ENCODE data around the gene TACR1.

TACR1 gene

GRCh38 chr2:75090770-75091515, 108.4 kb downstream of the TACR1 start:
- no peak overlapping the region for H3K4me3 ChIP-seq (ENCODE audit: low read length)
- no peak for DNase-seq
- TF ChIP-seq, protein P1, sequence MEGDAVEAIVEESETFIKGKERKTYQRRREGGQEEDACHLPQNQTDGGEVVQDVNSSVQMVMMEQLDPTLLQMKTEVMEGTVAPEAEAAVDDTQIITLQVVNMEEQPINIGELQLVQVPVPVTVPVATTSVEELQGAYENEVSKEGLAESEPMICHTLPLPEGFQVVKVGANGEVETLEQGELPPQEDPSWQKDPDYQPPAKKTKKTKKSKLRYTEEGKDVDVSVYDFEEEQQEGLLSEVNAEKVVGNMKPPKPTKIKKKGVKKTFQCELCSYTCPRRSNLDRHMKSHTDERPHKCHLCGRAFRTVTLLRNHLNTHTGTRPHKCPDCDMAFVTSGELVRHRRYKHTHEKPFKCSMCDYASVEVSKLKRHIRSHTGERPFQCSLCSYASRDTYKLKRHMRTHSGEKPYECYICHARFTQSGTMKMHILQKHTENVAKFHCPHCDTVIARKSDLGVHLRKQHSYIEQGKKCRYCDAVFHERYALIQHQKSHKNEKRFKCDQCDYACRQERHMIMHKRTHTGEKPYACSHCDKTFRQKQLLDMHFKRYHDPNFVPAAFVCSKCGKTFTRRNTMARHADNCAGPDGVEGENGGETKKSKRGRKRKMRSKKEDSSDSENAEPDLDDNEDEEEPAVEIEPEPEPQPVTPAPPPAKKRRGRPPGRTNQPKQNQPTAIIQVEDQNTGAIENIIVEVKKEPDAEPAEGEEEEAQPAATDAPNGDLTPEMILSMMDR (IDR thresholded peaks at IDR 0.05; ENCODE audit: low read length) = no peak
- TF ChIP-seq EZH2 (optimal IDR thresholded peaks at IDR 0.05; ENCODE audit: low read depth, low read length) = no peak
- TF ChIP-seq EZH2phosphoT487 (IDR thresholded peaks at IDR 0.05; ENCODE audit: low read length) = no peak
- H3K27me3 ChIP-seq (replicated peaks; ENCODE audit: insufficient read depth, low read length) = no peaks in the 10 kb centered on the region
- no peaks in the 10 kb centered on the region for H3K9me2 ChIP-seq (replicated peaks; ENCODE audit: insufficient read depth, low read length)
- H3K36me3 ChIP-seq (replicated peaks; ENCODE audit: insufficient read depth, low read length) = no peaks in the 10 kb centered on the region
- H3F3A ChIP-seq (ENCODE audit: insufficient read depth, low read length) = no peaks in the 10 kb centered on the region
- no peak overlapping the region for H3K27ac ChIP-seq (ENCODE audit: low read length)
- H3K4me2 ChIP-seq (ENCODE audit: low read depth, low read length) = no peak overlapping the region
- H3K4me1 ChIP-seq (ENCODE audit: low read length) = no peaks in the 10 kb centered on the region
- no peaks in the 10 kb centered on the region for H3K79me2 ChIP-seq (ENCODE audit: low read length)
- H4K20me1 ChIP-seq (ENCODE audit: insufficient read depth, low read length) = no peaks in the 10 kb centered on the region
- H2AFZ ChIP-seq (ENCODE audit: low read length) = no peak overlapping the region
- no peaks in the 10 kb centered on the region for H3K9me3 ChIP-seq (replicated peaks; ENCODE audit: insufficient read depth, low read length)
- H3K9ac ChIP-seq (ENCODE audit: low read length) = no peak overlapping the region

DNA sequence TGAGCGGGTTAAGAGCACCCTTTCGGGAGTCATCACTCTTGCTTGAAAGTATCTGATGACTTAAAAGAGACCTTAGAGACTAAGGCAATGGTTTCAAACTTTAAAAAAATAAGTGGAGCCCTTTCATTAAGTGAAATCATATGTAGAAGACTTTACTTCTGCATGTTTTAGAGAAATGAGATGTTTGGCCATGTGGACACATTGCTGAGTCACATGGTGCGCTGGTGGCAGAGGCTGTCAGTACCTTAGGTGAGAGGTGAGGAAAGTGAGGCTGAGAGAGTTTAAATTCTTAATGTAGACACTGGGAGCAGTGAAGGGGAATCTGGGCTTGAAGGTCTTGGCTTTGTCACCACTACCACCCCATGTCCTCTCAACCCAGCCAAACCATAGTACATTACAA, 109.8 kb downstream of the TACR1 start:
- Histone ChIP-seq H2AFZ (ENCODE audit: low read length) (no peak overlapping the region), H3K9me3 (replicated peaks; ENCODE audit: insufficient read depth, low read length) (no peaks in the 10 kb centered on the region), H3K27me3 (replicated peaks; ENCODE audit: insufficient read depth, low read length) (no peaks in the 10 kb centered on the region), H3K9ac (ENCODE audit: low read length) (no peak overlapping the region), H4K20me1 (ENCODE audit: insufficient read depth, low read length) (no peaks in the 10 kb centered on the region), H3K36me3 (replicated peaks; ENCODE audit: insufficient read depth, low read length) (no peaks in the 10 kb centered on the region), H3K4me3 (ENCODE audit: low read length) (no peak overlapping the region), H3K9me2 (replicated peaks; ENCODE audit: insufficient read depth, low read length) (no peaks in the 10 kb centered on the region), H3K4me2 (ENCODE audit: low read depth, low read length) (no peak overlapping the region), H3F3A (ENCODE audit: insufficient read depth, low read length) (no peaks in the 10 kb centered on the region), H3K4me1 (ENCODE audit: low read length) (no peaks in the 10 kb centered on the region), H3K79me2 (ENCODE audit: low read length) (no peaks in the 10 kb centered on the region), H3K27ac (ENCODE audit: low read length) (no peak overlapping the region)
- no peak for DNase-seq
- no peak for TF ChIP-seq EZH2phosphoT487 (IDR thresholded peaks at IDR 0.05; ENCODE audit: low read length)
- TF ChIP-seq, protein P1 (IDR thresholded peaks at IDR 0.05; ENCODE audit: low read length) = no peak
- TF ChIP-seq EZH2 (optimal IDR thresholded peaks at IDR 0.05; ENCODE audit: low read depth, low read length) = no peak

GRCh38 chr2:75088791-75089190, 110.5 kb downstream of the TACR1 start:
- Histone ChIP-seq H3K27ac (ENCODE audit: low read length) (no peak overlapping the region), H2AFZ (ENCODE audit: low read length) (no peak overlapping the region), H3K4me1 (ENCODE audit: low read length) (no peaks in the 10 kb centered on the region), H3K9me2 (replicated peaks; ENCODE audit: insufficient read depth, low read length) (no peaks in the 10 kb centered on the region), H3K36me3 (replicated peaks; ENCODE audit: insufficient read depth, low read length) (no peaks in the 10 kb centered on the region), H4K20me1 (ENCODE audit: insufficient read depth, low read length) (no peaks in the 10 kb centered on the region), H3K27me3 (replicated peaks; ENCODE audit: insufficient read depth, low read length) (no peaks in the 10 kb centered on the region), H3F3A (ENCODE audit: insufficient read depth, low read length) (no peaks in the 10 kb centered on the region), H3K79me2 (ENCODE audit: low read length) (no peaks in the 10 kb centered on the region), H3K4me3 (ENCODE audit: low read length) (no peak overlapping the region), H3K9me3 (replicated peaks; ENCODE audit: insufficient read depth, low read length) (no peaks in the 10 kb centered on the region), H3K4me2 (ENCODE audit: low read depth, low read length) (no peak overlapping the region), H3K9ac (ENCODE audit: low read length) (no peak overlapping the region)
- TF ChIP-seq EZH2phosphoT487 (IDR thresholded peaks at IDR 0.05; ENCODE audit: low read length) (no peak), EZH2 (optimal IDR thresholded peaks at IDR 0.05; ENCODE audit: low read depth, low read length) (no peak)
- TF ChIP-seq, protein P1 (IDR thresholded peaks at IDR 0.05; ENCODE audit: low read length) = no peak
- DNase-seq = no peak
